ENCODE data around the gene UBE2L6.
A peak's percentile ranks its signal among the peaks of the same experiment; 100 is the strongest.
"Not testable (repeated sequence)": the region's sequence is repeated elsewhere in the genome, so short reads cannot be mapped to it uniquely, and the experiment has no call there.

UBE2L6 gene

GRCh38 chr11:57566005-57566904, 1.2 kb downstream of the UBE2L6 start:
- DNase-seq: no peak

- DNase-seq: no peak
Measured at GRCh38 chr11:57562596-57562995, 4.9 kb downstream of the UBE2L6 start.

- DNase-seq: no peak
Measured at GRCh38 chr11:57560146-57560545, 7.3 kb downstream of the UBE2L6 start.

- DNase-seq: no peak
Measured at GRCh38 chr11:57556041-57556440, 11.4 kb downstream of the UBE2L6 start.

GRCh38 chr11:57555393-57555792, 12.1 kb downstream of the UBE2L6 start:
- DNase-seq: no peak

- DNase-seq: no peak
Measured at GRCh38 chr11:57552479-57552878, 15.0 kb downstream of the UBE2L6 start.

- no peak for DNase-seq
Measured at GRCh38 chr11:57551941-57552340, 15.5 kb downstream of the UBE2L6 start.

GRCh38 chr11:57549983-57550382, 17.5 kb downstream of the UBE2L6 start:
- no peak for DNase-seq

GRCh38 chr11:57547854-57548377, 19.6 kb downstream of the UBE2L6 start:
- no peak for DNase-seq

GRCh38 chr11:57546869-57547475, 20.5 kb downstream of the UBE2L6 start:
- DNase-seq: no peak

- no peak for DNase-seq
Measured at GRCh38 chr11:57546451-57546850, 21.0 kb downstream of the UBE2L6 start.

GRCh38 chr11:57545883-57546282, 21.6 kb downstream of the UBE2L6 start:
- no peak for DNase-seq

- no peak for DNase-seq
Measured at GRCh38 chr11:57544566-57544965, 22.9 kb downstream of the UBE2L6 start.

GRCh38 chr11:57543593-57543992, 23.9 kb downstream of the UBE2L6 start:
- DNase-seq: no peak

- no peak for DNase-seq
Measured at GRCh38 chr11:57542582-57542981, 24.9 kb downstream of the UBE2L6 start.

GRCh38 chr11:57541169-57541568, 26.3 kb downstream of the UBE2L6 start:
- DNase-seq: no peak

- DNase-seq: no peak
Measured at GRCh38 chr11:57539342-57539741, 28.1 kb downstream of the UBE2L6 start.

- no peak for DNase-seq
Measured at GRCh38 chr11:57536947-57537619, 30.4 kb downstream of the UBE2L6 start, which contains the start of gene SMTNL1. Gene SMTNL1 (plus strand): TSS chr11:57537595. CDS start chr11:57542643, 5,048 bp downstream.

GRCh38 chr11:57534449-57534848, 33.0 kb downstream of the UBE2L6 start:
- not testable (repeated sequence) for DNase-seq

- DNase-seq: peak; percentile 83
Measured at GRCh38 chr11:57530596-57531507, 36.6 kb downstream of the UBE2L6 start, which contains the start of gene TIMM10. Gene TIMM10 (minus strand): TSS chr11:57530754. CDS start chr11:57530189, 565 bp downstream.

- no peak for DNase-seq
Measured at GRCh38 chr11:57530215-57530595, 37.3 kb downstream of the UBE2L6 start.

GRCh38 chr11:57529012-57529411, 38.5 kb downstream of the UBE2L6 start:
- no peak for DNase-seq
